Thyroid gland (tissue), 4 donors: ENCODE measurements around the gene RPS2.

Experiments
- POLR2A ChIP-seq, 2 donors: fragments of 450-650 bp; IDR thresholded peaks; one replicate each; pipeline ENCODE4 v1.6.1; 2017; ENCODE audit warnings: antibody characterized with exemption in 2 of 2, mild to moderate bottlenecking in 2 of 2, moderate library complexity in 1 of 2
- TF ChIP-seq, protein P1 (sequence below), 6 experiments: fragments of 200-600 bp in 3 of 6; fragments of 450-650 bp in 3 of 6; sonication (generic) in 3 of 6; IDR thresholded peaks; one replicate each; pipeline ENCODE4 v1.5.1; 2016 to 2019; ENCODE audit warnings: antibody characterized with exemption in 6 of 6, mild to moderate bottlenecking in 2 of 6, inconsistent platforms in 1 of 6, moderate library complexity in 1 of 6

DNA sequence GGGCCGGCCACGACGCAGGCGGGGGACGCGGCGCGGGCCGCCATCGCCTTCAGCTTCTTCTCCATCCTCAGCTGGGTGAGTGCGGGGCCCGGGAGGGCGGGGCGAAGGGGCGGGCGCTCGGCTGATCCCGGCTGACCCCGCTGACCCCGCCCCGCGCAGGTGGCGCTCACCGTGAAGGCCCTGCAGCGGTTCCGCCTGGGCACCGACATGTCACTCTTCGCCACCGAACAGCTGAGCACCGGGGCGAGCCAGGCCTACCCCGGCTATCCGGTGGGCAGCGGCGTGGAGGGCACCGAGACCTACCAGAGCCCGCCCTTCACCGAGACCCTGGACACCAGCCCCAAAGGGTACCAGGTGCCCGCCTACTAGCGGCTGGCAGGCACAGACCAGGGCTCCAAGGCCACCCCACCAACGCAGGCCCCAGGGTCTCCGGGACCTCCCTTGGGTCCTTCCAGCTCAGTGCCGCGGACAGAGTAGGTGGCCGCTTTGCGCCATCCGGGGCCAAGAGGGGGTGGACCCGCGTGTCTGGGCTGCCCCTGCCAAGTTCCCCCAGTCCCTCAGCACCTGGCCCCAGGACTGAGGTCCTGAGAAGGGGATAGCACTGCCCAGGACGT is 28.2 kb upstream of the RPS2 start:
- TF ChIP-seq, protein P1, sequence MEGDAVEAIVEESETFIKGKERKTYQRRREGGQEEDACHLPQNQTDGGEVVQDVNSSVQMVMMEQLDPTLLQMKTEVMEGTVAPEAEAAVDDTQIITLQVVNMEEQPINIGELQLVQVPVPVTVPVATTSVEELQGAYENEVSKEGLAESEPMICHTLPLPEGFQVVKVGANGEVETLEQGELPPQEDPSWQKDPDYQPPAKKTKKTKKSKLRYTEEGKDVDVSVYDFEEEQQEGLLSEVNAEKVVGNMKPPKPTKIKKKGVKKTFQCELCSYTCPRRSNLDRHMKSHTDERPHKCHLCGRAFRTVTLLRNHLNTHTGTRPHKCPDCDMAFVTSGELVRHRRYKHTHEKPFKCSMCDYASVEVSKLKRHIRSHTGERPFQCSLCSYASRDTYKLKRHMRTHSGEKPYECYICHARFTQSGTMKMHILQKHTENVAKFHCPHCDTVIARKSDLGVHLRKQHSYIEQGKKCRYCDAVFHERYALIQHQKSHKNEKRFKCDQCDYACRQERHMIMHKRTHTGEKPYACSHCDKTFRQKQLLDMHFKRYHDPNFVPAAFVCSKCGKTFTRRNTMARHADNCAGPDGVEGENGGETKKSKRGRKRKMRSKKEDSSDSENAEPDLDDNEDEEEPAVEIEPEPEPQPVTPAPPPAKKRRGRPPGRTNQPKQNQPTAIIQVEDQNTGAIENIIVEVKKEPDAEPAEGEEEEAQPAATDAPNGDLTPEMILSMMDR (IDR thresholded peaks at IDR 0.05): no peak
- TF ChIP-seq POLR2A (IDR thresholded peaks at IDR 0.05): no peak
